Fibroblast of upper back skin (primary cell): Measurements from ENCODE around the gene CYP2U1.

Source experiments
- DNase-seq: peaks from one replicate; pipeline ENCODE4 v3.0.0-alpha.2; 2013

CYP2U1 gene

GRCh38 chr4:107987916-107988762, 56.8 kb downstream of the CYP2U1 start:
- DNase-seq: no peak

GRCh38 chr4:107988763-107989035, 57.4 kb downstream of the CYP2U1 start:
- no peak for DNase-seq

- no peak for DNase-seq
Measured at GRCh38 chr4:107989162-107989536, 57.8 kb downstream of the CYP2U1 start.

- peak; percentile 89 for DNase-seq
Measured at GRCh38 chr4:107989537-107990386, 58.4 kb downstream of the CYP2U1 start, which contains the start of gene HADH. HADH (plus strand) TSS chr4:107989889; CDS start chr4:107989933, 44 bp downstream.

GRCh38 chr4:107991945-107992630, 60.7 kb downstream of the CYP2U1 start:
- peak; percentile 10 for DNase-seq

- no peak for DNase-seq
Measured at GRCh38 chr4:107993969-107994368, 62.6 kb downstream of the CYP2U1 start.

- no peak for DNase-seq
Measured at GRCh38 chr4:107994894-107995293, 63.5 kb downstream of the CYP2U1 start.

GRCh38 chr4:107996949-107997788, 65.8 kb downstream of the CYP2U1 start:
- DNase-seq: peak; percentile 75

- no peak for DNase-seq
Measured at GRCh38 chr4:107997794-107998193, 66.4 kb downstream of the CYP2U1 start.

- DNase-seq: peak; percentile 10
Measured at GRCh38 chr4:107999932-108000539, 68.7 kb downstream of the CYP2U1 start.

GRCh38 chr4:108001540-108002135, 70.3 kb downstream of the CYP2U1 start:
- DNase-seq: peak; percentile 24
